Spleen (tissue), 11 donors: ENCODE data around the gene NUP98. TPM values are rescaled to one million over a fixed set of nuclear protein-coding genes. Genes with fewer than 3 reads are reported as not detected.

Experiments used
- DNase-seq: peaks from one replicate; pipeline ENCODE4 v3.0.0-alpha.2; 2020
- H3K27ac ChIP-seq, 8 donors: fragments of 200-600 bp; sonication (generic) in 7 of 8; 1 replicate in 4 of 8; 2 replicates in 4 of 8; pipeline versions ENCODE4 v1.5.0 to v1.8.0; 2016 to 2021; ENCODE audit warnings: inconsistent platforms in 4 of 8, mild to moderate bottlenecking in 4 of 8, moderate library complexity in 1 of 8
- H3K27me3 ChIP-seq, 7 donors: fragments of 200-600 bp; sonication (generic) in 6 of 7; replicated peaks in 1 of 7; 1 replicate in 4 of 7; 2 replicates in 3 of 7; pipeline versions ENCODE4 v1.5.0 to v1.8.0; 2016 to 2021; ENCODE audit warnings: inconsistent platforms in 3 of 7, mild to moderate bottlenecking in 1 of 7
- H3K36me3 ChIP-seq, 6 donors: fragments of 200-600 bp; sonication (generic) in 5 of 6; 1 replicate in 4 of 6; 2 replicates in 2 of 6; pipeline versions ENCODE4 v1.5.0 to v1.8.0; 2016 to 2021; ENCODE audit warnings: inconsistent platforms in 2 of 6
- H3K4me1 ChIP-seq, 6 donors: fragments of 200-600 bp; sonication (generic) in 5 of 6; 1 replicate in 3 of 6; 2 replicates in 3 of 6; pipeline versions ENCODE4 v1.5.0 to v1.8.0; 2016 to 2021; ENCODE audit warnings: inconsistent platforms in 3 of 6
- H3K4me3 ChIP-seq, 8 donors: fragments of 200-600 bp; sonication (generic) in 7 of 8; 1 replicate in 4 of 8; 2 replicates in 4 of 8; pipeline versions ENCODE4 v1.5.0 to v1.8.0; 2016 to 2021; ENCODE audit warnings: inconsistent platforms in 4 of 8, mild to moderate bottlenecking in 4 of 8, moderate library complexity in 2 of 8
- H3K9me3 ChIP-seq, 8 donors: fragments of 200-600 bp; sonication (generic) in 7 of 8; 1 replicate in 4 of 8; 2 replicates in 4 of 8; pipeline versions ENCODE4 v1.5.0 to v1.8.0; 2016 to 2021; ENCODE audit warnings: inconsistent platforms in 4 of 8
- CTCF ChIP-seq, 11 experiments: fragments of 200-600 bp in 7 of 11; fragments of 450-650 bp in 4 of 11; sonication (generic) in 4 of 11; IDR thresholded peaks in 8 of 11; conservative IDR thresholded peaks in 3 of 11; 1 replicate in 7 of 11; 2 replicates in 4 of 11; pipeline versions ENCODE4 v1.4.0 to v1.8.0; 2016 to 2021; ENCODE audit warnings: antibody characterized with exemption in 11 of 11, inconsistent platforms in 4 of 11, mild to moderate bottlenecking in 1 of 11
- POLR2A ChIP-seq, 3 donors: fragments of 450-650 bp; IDR thresholded peaks; one replicate each; pipeline ENCODE4 v1.5.1; 2017; ENCODE audit warnings: antibody characterized with exemption in 3 of 3, mild to moderate bottlenecking in 1 of 3
- POLR2AphosphoS5 ChIP-seq, 3 donors: sonication (generic); formaldehyde crosslinking; IDR thresholded peaks; one replicate each; pipeline ENCODE4 v1.5.1; 2017; ENCODE audit warnings: antibody characterized with exemption in 3 of 3
- WGBS, 5 donors: extraction: QIAGEN DNeasy Blood & Tissue Kit in 3 of 5; methylation state at CpG; one replicate each; pipeline versions ENCODE4 v1.1.5 to v1.1.7; 2013 to 2018; 5-methylcytosine and 5-hydroxymethylcytosine counted together
- intact Hi-C: fragments of 100-400 bp; cut with DNase I; formaldehyde crosslinking; loops from one replicate; pipeline ENCODE4 v1.15.0; 2023; ENCODE audit warnings: low total_unique reads
- polyA plus RNA-seq, 3 donors: library from polyadenylated mRNA; stranded (reverse); fragments of 200-250 nt; gene quantifications; one replicate each; pipeline ENCODE4 v1.2.1, GENCODE V29; 2013
- total RNA-seq, 7 donors: library from RNA; depleted of rRNA in 3 of 7; stranded (reverse); fragments of >200 nt in 3 of 7; fragmentation: NEBNext Ultra II Directional in 4 of 7; extraction: Animal tissue kit (Norgen Biotek cat#: 25700) in 4 of 7; gene quantifications; one replicate each; pipeline versions ENCODE4 v1.1.0 to v1.2.1, GENCODE V29; 2016 to 2021
- donor health status: healthy with polysubstance abuse.
- donor health status: DM: no; HTN: no; CAD: no; lungs with moderate emphysema.
- donor health status: DM: no; HTN: no; CAD: no.
- donor health status: Bipolar disorder and iron deficiency.
- donor health status: healthy.
- donor health status: DM: no; HTN: no; CAD: no.
- donor health status: DM: yes; HTN: yes; CAD: no.

The NUP98 gene
- total and polyA plus RNA-seq, 10 donors, result 12.6 to 171 (median 88.7) TPM

GRCh38 chr11:3641191-3641590 is 156.2 kb downstream of the NUP98 start:
- 68 to 75% (median 72%) methylated on average over 7 to 8 of the region's 8 CpGs for WGBS, 5 donors
- peaks cover 0 to 50% (median 20%) of the 10 kb centered on the region in 7 donors for H3K27me3 ChIP-seq
- no peaks in the 10 kb centered on the region for H3K9me3 ChIP-seq

GRCh38 chr11:3639841-3640240 is 157.5 kb downstream of the NUP98 start:
- no peaks in the 10 kb centered on the region for H3K36me3 ChIP-seq
- no peaks in the 10 kb centered on the region for H3K9me3 ChIP-seq
- no peak for TF ChIP-seq POLR2A (IDR thresholded peaks at IDR 0.05)
- TF ChIP-seq CTCF (IDR thresholded peaks at IDR 0.05 in 8 of 11, conservative IDR thresholded peaks at IDR 0.05 in 3 of 11), result no peak
- TF ChIP-seq POLR2AphosphoS5 (IDR thresholded peaks at IDR 0.05), result no peak
- H3K27me3 ChIP-seq, result peaks cover 0 to 36% (median 13%) of the 10 kb centered on the region in 7 donors
- no peak for DNase-seq
- H3K4me3 ChIP-seq, result no peak overlapping the region
- intact Hi-C loops, result no loop called here
- H3K4me1 ChIP-seq, result peaks cover 6 to 19% (median 15%) of the 10 kb centered on the region in 6 donors
- 92 to 96% (median 94%) methylated on average over 13 to 14 of the region's 14 CpGs for WGBS, 5 donors
- H3K27ac ChIP-seq, result no peak overlapping the region

More at GRCh38 chr11:3641191-3641590, 156.2 kb downstream of the NUP98 start:
- Histone ChIP-seq H3K4me1 (peaks cover 6 to 19% (median 15%) of the 10 kb centered on the region in 6 donors), H3K4me3 (no peak overlapping the region), H3K36me3 (no peaks in the 10 kb centered on the region), H3K27ac (no peak overlapping the region)
- TF ChIP-seq POLR2AphosphoS5 (IDR thresholded peaks at IDR 0.05) (no peak), CTCF (IDR thresholded peaks at IDR 0.05 in 8 of 11, conservative IDR thresholded peaks at IDR 0.05 in 3 of 11) (no peak), POLR2A (IDR thresholded peaks at IDR 0.05) (no peak)
- intact Hi-C loops, result no loop called here
- DNase-seq, result no peak

GRCh38 chr11:3638513-3638912 is 158.8 kb downstream of the NUP98 start:
- H3K9me3 ChIP-seq, result no peaks in the 10 kb centered on the region
- intact Hi-C loops, result no loop called here
- TF ChIP-seq POLR2A (IDR thresholded peaks at IDR 0.05), result no peak
- TF ChIP-seq CTCF (IDR thresholded peaks at IDR 0.05 in 8 of 11, conservative IDR thresholded peaks at IDR 0.05 in 3 of 11), result no peak
- no peak for TF ChIP-seq POLR2AphosphoS5 (IDR thresholded peaks at IDR 0.05)
- H3K4me3 ChIP-seq, result no peak overlapping the region
- peaks cover 6 to 19% (median 15%) of the 10 kb centered on the region in 6 donors for H3K4me1 ChIP-seq
- no peak overlapping the region for H3K27ac ChIP-seq
- DNase-seq, result no peak
- WGBS, 5 donors, result 68 to 89% (median 84%) methylated on average over 5 of the region's 5 CpGs
- no peaks in the 10 kb centered on the region for H3K36me3 ChIP-seq
- peaks cover 0 to 24% (median 13%) of the 10 kb centered on the region in 7 donors for H3K27me3 ChIP-seq

GRCh38 chr11:3637201-3637600 is 160.2 kb downstream of the NUP98 start:
- no peaks in the 10 kb centered on the region for H3K36me3 ChIP-seq
- no peak overlapping the region for H3K4me3 ChIP-seq
- peaks cover 0 to 11% (median 5%) of the 10 kb centered on the region in 7 donors for H3K27me3 ChIP-seq
- H3K4me1 ChIP-seq, result peaks cover 1 to 7% (median 4%) of the 10 kb centered on the region in 6 donors
- no peak for DNase-seq
- 79 to 85% (median 84%) methylated on average over 12 to 13 of the region's 13 CpGs for WGBS, 5 donors
- no peaks in the 10 kb centered on the region for H3K9me3 ChIP-seq
- intact Hi-C loops, result no loop called here
- no peak overlapping the region for H3K27ac ChIP-seq
- no peak for TF ChIP-seq POLR2AphosphoS5 (IDR thresholded peaks at IDR 0.05)
- TF ChIP-seq POLR2A (IDR thresholded peaks at IDR 0.05), result no peak
- TF ChIP-seq CTCF (IDR thresholded peaks at IDR 0.05 in 8 of 11, conservative IDR thresholded peaks at IDR 0.05 in 3 of 11), result no peak
